Endothelial cell of umbilical vein (primary cell): Measurements from ENCODE around the gene RBMS1. TPM values are rescaled to one million over a fixed set of nuclear protein-coding genes. Genes with fewer than 3 reads are reported as not detected.
A peak's percentile ranks its signal among the peaks of the same experiment; 100 is the strongest.

Experiments used
- BruUV-seq: library from RNA; stranded (reverse); fragments of 400-500 nt; replicated peaks from 2 replicates; lab custom pipeline; 2021; lab: Mats Ljungman, UMichigan
- CTCF ChIA-PET: fragments of 300-600, 350-600 bp; sonication (Branson Sonifier 250); formaldehyde crosslinking; loops from one replicate; lab custom pipeline; 2021; ENCODE audit warnings: antibody characterized with exemption, inconsistent platforms; lab: Charles Lee
- POLR2A ChIA-PET: fragments of 300-600, 350-600 bp; sonication (Branson Sonifier 250); formaldehyde crosslinking; loops from one replicate; lab custom pipeline; 2021; ENCODE audit warnings: antibody characterized with exemption, inconsistent platforms; lab: Charles Lee
- DNase-seq: peaks from one replicate; pipeline ENCODE4 v3.0.0-alpha.2; 2011; ENCODE audit warnings: low read depth, low spot score
- FAIRE-seq: peaks from 2 replicates; lab custom pipeline; 2011; peaks lifted over from hg19 to GRCh38; lab: Jason Lieb, UNC
- H2AFZ ChIP-seq: 2 replicates; pipeline ENCODE4 v1.6.0; 2012; ENCODE audit warnings: low read depth, low read length, control low read depth, inconsistent platforms
- H3K27ac ChIP-seq: 2 replicates; pipeline ENCODE4 v1.5.1; 2011; ENCODE audit warnings: low read depth, mild to moderate bottlenecking, control low read depth, low read length, moderate library complexity; ENCODE audit not compliant: insufficient read depth
- H3K27me3 ChIP-seq, 2 experiments: 2 replicates each; pipeline versions ENCODE4 v1.6.0 to v1.6.1; 2011; ENCODE audit warnings: low read length in 2 of 2, mixed read lengths in 1 of 2; ENCODE audit not compliant: control insufficient read depth in 2 of 2, insufficient read depth in 2 of 2
- H3K36me3 ChIP-seq, 2 experiments: 2 replicates in 1 of 2; 3 replicates in 1 of 2; pipeline ENCODE4 v1.5.1; 2011; ENCODE audit warnings: low read length in 2 of 2, mild to moderate bottlenecking in 1 of 2, moderate library complexity in 1 of 2; ENCODE audit not compliant: control insufficient read depth in 2 of 2, insufficient read depth in 2 of 2; ENCODE audit errors: extremely low read depth in 1 of 2
- H3K4me1 ChIP-seq: 3 replicates; pipeline ENCODE4 v1.5.1; 2011; ENCODE audit warnings: mild to moderate bottlenecking, low read length; ENCODE audit not compliant: control insufficient read depth, insufficient read depth; ENCODE audit errors: extremely low read depth
- H3K4me2 ChIP-seq: 2 replicates; pipeline ENCODE4 v1.6.1; 2011; ENCODE audit warnings: low read length, control low read depth, mixed read lengths; ENCODE audit not compliant: insufficient read depth
- H3K4me3 ChIP-seq, 3 experiments: fragments of 200-600 bp in 1 of 3; sonication (generic), shearing (Covaris generic) in 1 of 3; replicated peaks in 1 of 3; 2 replicates each; pipeline ENCODE4 v1.5.1; 2011 to 2016; ENCODE audit warnings: control low read depth in 3 of 3, low read length in 3 of 3, mild to moderate bottlenecking in 2 of 3, inconsistent platforms in 1 of 3, low read depth in 1 of 3, moderate library complexity in 1 of 3; ENCODE audit not compliant: insufficient read depth in 1 of 3
- H3K79me2 ChIP-seq: 2 replicates; pipeline ENCODE4 v1.6.0; 2012; ENCODE audit warnings: low read length, inconsistent platforms; ENCODE audit not compliant: control insufficient read depth, insufficient read depth
- H3K9ac ChIP-seq: replicated peaks from 2 replicates; pipeline ENCODE3; 2011; ENCODE audit warnings: low read length, control low read depth; ENCODE audit not compliant: insufficient read depth; ENCODE audit errors: extremely low read depth
- H3K9me1 ChIP-seq: replicated peaks from 3 replicates; pipeline ENCODE4 v1.6.0; 2011; ENCODE audit warnings: mild to moderate bottlenecking, low read length; ENCODE audit not compliant: control insufficient read depth, insufficient read depth; ENCODE audit errors: extremely low read depth
- H3K9me3 ChIP-seq: replicated peaks from 2 replicates; pipeline ENCODE4 v1.5.1; 2012; ENCODE audit warnings: low read length, inconsistent platforms; ENCODE audit not compliant: control insufficient read depth, insufficient read depth
- H4K20me1 ChIP-seq: replicated peaks from 2 replicates; pipeline ENCODE3; 2011; ENCODE audit warnings: mild to moderate bottlenecking, low read length; ENCODE audit not compliant: control insufficient read depth, insufficient read depth; ENCODE audit errors: extremely low read depth
- EZH2 ChIP-seq: IDR thresholded peaks from 2 replicates; pipeline ENCODE4 v1.6.1; 2012; ENCODE audit warnings: borderline replicate concordance, low read depth, mild to moderate bottlenecking, moderate library complexity, low read length, inconsistent platforms; ENCODE audit not compliant: severe bottlenecking
- FOS ChIP-seq: IDR thresholded peaks from 2 replicates; pipeline ENCODE4 v1.6.1; 2011; ENCODE audit warnings: mild to moderate bottlenecking, low read length, moderate library complexity, borderline replicate concordance; ENCODE audit not compliant: insufficient read depth
- GATA2 ChIP-seq: IDR thresholded peaks from 2 replicates; pipeline ENCODE4 v1.7.0; 2011; ENCODE audit warnings: low read depth, mild to moderate bottlenecking, moderate library complexity, mixed read lengths, low read length; ENCODE audit not compliant: insufficient read length, insufficient read depth
- JUN ChIP-seq: IDR thresholded peaks from 2 replicates; pipeline ENCODE4 v1.6.1; 2011; ENCODE audit warnings: borderline replicate concordance, low read depth; ENCODE audit not compliant: insufficient read length, insufficient read depth
- MYC ChIP-seq: IDR thresholded peaks from one replicate; pipeline ENCODE4 v1.6.1; 2011; ENCODE audit warnings: mild to moderate bottlenecking, low read depth, low read length
- POLR2A ChIP-seq: IDR thresholded peaks from 2 replicates; pipeline ENCODE4 v1.6.1; 2012; ENCODE audit warnings: low read depth, mild to moderate bottlenecking, control low read depth, low read length
- POLR2AphosphoS5 ChIP-seq: IDR thresholded peaks from 2 replicates; pipeline ENCODE4 v1.6.1; 2012; ENCODE audit warnings: low read depth, mild to moderate bottlenecking, control low read depth, low read length, moderate library complexity; ENCODE audit not compliant: insufficient read depth
- dilution Hi-C: fragments of 300-500 bp; cut with MboI; formaldehyde crosslinking; loops from one replicate; pipeline ENCODE4 v1.15.0; 2019; ENCODE audit warnings: low sequenced_read_pairs; ENCODE audit not compliant: extremely low pct_ligation_motif_present
- intact Hi-C: fragments of 100-400 bp; cut with micrococcal nuclease; formaldehyde crosslinking; loops from one replicate; pipeline ENCODE4 v1.10.0; 2022
- polyA plus RNA-seq, 4 experiments: library from polyadenylated mRNA; depleted of rRNA in 3 of 4; stranded (reverse) in 3 of 4; unstranded in 1 of 4; fragments of >200 nt; gene quantifications; 2 replicates each; pipeline versions ENCODE4 v1.2.1 to v1.2.3, GENCODE V29; 2011 to 2012; ENCODE audit warnings: missing spikeins in 1 of 4
- total RNA-seq: library from RNA; stranded (reverse); gene quantifications from 2 replicates; pipeline ENCODE4 v1.2.3, GENCODE V29; 2021
- TF ChIP-seq, protein P1 (sequence below): IDR thresholded peaks from 2 replicates; pipeline ENCODE4 v1.6.1; 2011; ENCODE audit not compliant: insufficient read depth, insufficient read length
- TF ChIP-seq, protein P2 (sequence below), 2 donors: IDR thresholded peaks; 1 replicate in 1 of 2; 2 replicates in 1 of 2; pipeline ENCODE4 v1.5.1; 2011; ENCODE audit warnings: low read length in 2 of 2, mild to moderate bottlenecking in 2 of 2, moderate library complexity in 2 of 2, control low read depth in 1 of 2, inconsistent platforms in 1 of 2, low read depth in 1 of 2; ENCODE audit not compliant: insufficient read depth in 1 of 2; ENCODE audit errors: extremely low read depth in 1 of 2

The RBMS1 gene
- total and polyA plus RNA-seq, 2 donors (not counting 3 experiments of a cell fraction or from before 2014, with no cell fraction given), result 60.0 to 93.3 TPM

GRCh38 chr2:160229591-160229990 is 264.0 kb downstream of the RBMS1 start:
- no peak for TF ChIP-seq EZH2
- peak; percentile 93 for TF ChIP-seq FOS
- no peak for TF ChIP-seq MYC
- TF ChIP-seq POLR2AphosphoS5, result peak; percentile 82
- peak; percentile 77 for TF ChIP-seq JUN
- TF ChIP-seq, protein P1, sequence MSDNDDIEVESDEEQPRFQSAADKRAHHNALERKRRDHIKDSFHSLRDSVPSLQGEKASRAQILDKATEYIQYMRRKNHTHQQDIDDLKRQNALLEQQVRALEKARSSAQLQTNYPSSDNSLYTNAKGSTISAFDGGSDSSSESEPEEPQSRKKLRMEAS, result no peak
- TF ChIP-seq POLR2A, result peak; percentile 43
- TF ChIP-seq, protein P2, sequence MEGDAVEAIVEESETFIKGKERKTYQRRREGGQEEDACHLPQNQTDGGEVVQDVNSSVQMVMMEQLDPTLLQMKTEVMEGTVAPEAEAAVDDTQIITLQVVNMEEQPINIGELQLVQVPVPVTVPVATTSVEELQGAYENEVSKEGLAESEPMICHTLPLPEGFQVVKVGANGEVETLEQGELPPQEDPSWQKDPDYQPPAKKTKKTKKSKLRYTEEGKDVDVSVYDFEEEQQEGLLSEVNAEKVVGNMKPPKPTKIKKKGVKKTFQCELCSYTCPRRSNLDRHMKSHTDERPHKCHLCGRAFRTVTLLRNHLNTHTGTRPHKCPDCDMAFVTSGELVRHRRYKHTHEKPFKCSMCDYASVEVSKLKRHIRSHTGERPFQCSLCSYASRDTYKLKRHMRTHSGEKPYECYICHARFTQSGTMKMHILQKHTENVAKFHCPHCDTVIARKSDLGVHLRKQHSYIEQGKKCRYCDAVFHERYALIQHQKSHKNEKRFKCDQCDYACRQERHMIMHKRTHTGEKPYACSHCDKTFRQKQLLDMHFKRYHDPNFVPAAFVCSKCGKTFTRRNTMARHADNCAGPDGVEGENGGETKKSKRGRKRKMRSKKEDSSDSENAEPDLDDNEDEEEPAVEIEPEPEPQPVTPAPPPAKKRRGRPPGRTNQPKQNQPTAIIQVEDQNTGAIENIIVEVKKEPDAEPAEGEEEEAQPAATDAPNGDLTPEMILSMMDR (IDR thresholded peaks at IDR 0.05; ENCODE audit: extremely low read depth in 1 of 2, insufficient read depth in 1 of 2, low read depth in 1 of 2, low read length in 2 of 2), result no peak
- peak; percentile 98 for TF ChIP-seq GATA2
- H3K27ac ChIP-seq, result peak overlapping the region; percentile 95

More at GRCh38 chr2:160229591-160229990, 264.0 kb downstream of the RBMS1 start:
- no peak overlapping the region for H3K4me3 ChIP-seq
- CTCF ChIA-PET, result interaction anchor here (1.0 to 9.0 kb wide), 8 partner anchors 9 to 40 kb away, joined by 4 to 56 read pairs (median 7); no protein-coding TSS in a partner anchor
- no peaks in the 10 kb centered on the region for H3K79me2 ChIP-seq
- peak overlapping the region; percentile 88 for H3K9ac ChIP-seq
- H3K36me3 ChIP-seq, result no peaks in the 10 kb centered on the region
- POLR2A ChIA-PET, result no interaction called here
- dilution Hi-C loops, result no loop called here
- FAIRE-seq (peak; percentile 62), DNase-seq (peak; percentile 84)
- intact Hi-C loops, result loop anchor here (1.0 to 5.0 kb wide), 4 partner anchors 12 to 143 kb away; no protein-coding TSS in a partner anchor
- peaks cover 59% of the 10 kb centered on the region for H3K4me1 ChIP-seq
- H3K4me2 ChIP-seq, result peak overlapping the region; percentile 40
- H2AFZ ChIP-seq, result no peak overlapping the region
- H3K27me3 ChIP-seq, result no peaks in the 10 kb centered on the region
- H4K20me1 ChIP-seq, result no peaks in the 10 kb centered on the region
- no peaks in the 10 kb centered on the region for H3K9me1 ChIP-seq
- no peaks in the 10 kb centered on the region for H3K9me3 ChIP-seq
- no TSS peak for BruUV-seq
